Activated naive CD8-positive, alpha-beta T cell treated with anti-CD3 and anti-CD28 coated beads, Interleukin-2, amount 50 U/mL, for 24 hours (primary cell): ENCODE measurements around the gene CDIP1.

Source experiments
- ATAC-seq: fragments of 150-1000 bp; cut with Tn5 transposase; one replicate; pipeline ENCODE4 v1.10.0; 2021
- DNase-seq: peaks from one replicate; pipeline ENCODE4 v3.0.0; 2021
- H3K27ac Mint-ChIP-seq: one replicate; pipeline ENCODE4 v1.8.0; 2021; ENCODE audit warnings: mild to moderate bottlenecking, mixed read lengths
- H3K27me3 Mint-ChIP-seq: one replicate; pipeline ENCODE4 v1.8.0; 2021; ENCODE audit warnings: mixed read lengths
- H3K36me3 Mint-ChIP-seq: one replicate; pipeline ENCODE4 v1.8.0; 2021; ENCODE audit warnings: low read depth, mixed read lengths
- H3K4me1 Mint-ChIP-seq: one replicate; pipeline ENCODE4 v1.8.0; 2021; ENCODE audit warnings: mixed read lengths
- H3K4me3 Mint-ChIP-seq: one replicate; pipeline ENCODE4 v1.8.0; 2021; ENCODE audit warnings: mild to moderate bottlenecking, moderate library complexity, mixed read lengths
- H3K9me3 Mint-ChIP-seq: one replicate; pipeline ENCODE4 v1.8.0; 2021; ENCODE audit warnings: mixed read lengths

CDIP1 gene

GRCh38 chr16:4557973-4558372 is 19.4 kb upstream of the CDIP1 start:
- no peak for DNase-seq
- H3K4me1 Mint-ChIP-seq = no peaks in the 10 kb centered on the region
- H3K27ac Mint-ChIP-seq = no peak overlapping the region
- no peak for ATAC-seq
- no peaks in the 10 kb centered on the region for H3K36me3 Mint-ChIP-seq
- peaks cover 2% of the 10 kb centered on the region for H3K27me3 Mint-ChIP-seq
- H3K9me3 Mint-ChIP-seq = no peaks in the 10 kb centered on the region
- no peak overlapping the region for H3K4me3 Mint-ChIP-seq

GRCh38 chr16:4556580-4556979 is 18.0 kb upstream of the CDIP1 start:
- no peak for ATAC-seq
- Mint-ChIP-seq H3K36me3 (no peaks in the 10 kb centered on the region), H3K27ac (no peak overlapping the region), H3K4me3 (no peak overlapping the region), H3K4me1 (no peaks in the 10 kb centered on the region), H3K9me3 (no peaks in the 10 kb centered on the region), H3K27me3 (peaks cover 2% of the 10 kb centered on the region)
- DNase-seq = no peak

GRCh38 chr16:4556112-4556511 is 17.5 kb upstream of the CDIP1 start, which contains the start of gene C16orf96:
Gene C16orf96 (plus strand): TSS chr16:4556340. CDS start chr16:4556490, 150 bp downstream.
- H3K36me3 Mint-ChIP-seq = no peaks in the 10 kb centered on the region
- no peaks in the 10 kb centered on the region for H3K4me1 Mint-ChIP-seq
- no peak within 1 kb of the TSS for H3K4me3 Mint-ChIP-seq
- DNase-seq = no peak
- peaks cover 2% of the 10 kb centered on the region for H3K27me3 Mint-ChIP-seq
- no peak for ATAC-seq
- no peak within 1 kb of the TSS for H3K27ac Mint-ChIP-seq
- no peaks in the 10 kb centered on the region for H3K9me3 Mint-ChIP-seq

- no peaks in the 10 kb centered on the region for H3K27me3 Mint-ChIP-seq
- H3K4me3 Mint-ChIP-seq = no peak overlapping the region
- peaks cover 4% of the 10 kb centered on the region for H3K4me1 Mint-ChIP-seq
- H3K9me3 Mint-ChIP-seq = no peaks in the 10 kb centered on the region
- H3K36me3 Mint-ChIP-seq = no peaks in the 10 kb centered on the region
- DNase-seq (no peak), ATAC-seq (no peak)
- H3K27ac Mint-ChIP-seq = no peak overlapping the region
Measured at GRCh38 chr16:4552541-4552940, 14.0 kb upstream of the CDIP1 start.

GRCh38 chr16:4550591-4550990 is 12.0 kb upstream of the CDIP1 start:
- no peaks in the 10 kb centered on the region for H3K27me3 Mint-ChIP-seq
- no peaks in the 10 kb centered on the region for H3K9me3 Mint-ChIP-seq
- peaks cover 4% of the 10 kb centered on the region for H3K4me1 Mint-ChIP-seq
- H3K27ac Mint-ChIP-seq = no peak overlapping the region
- H3K4me3 Mint-ChIP-seq = no peak overlapping the region
- ATAC-seq (no peak), DNase-seq (no peak)
- no peaks in the 10 kb centered on the region for H3K36me3 Mint-ChIP-seq

- no peaks in the 10 kb centered on the region for H3K9me3 Mint-ChIP-seq
- H3K4me1 Mint-ChIP-seq = peaks cover 4% of the 10 kb centered on the region
- DNase-seq = no peak
- no peak for ATAC-seq
- H3K27ac Mint-ChIP-seq = no peak overlapping the region
- H3K27me3 Mint-ChIP-seq = no peaks in the 10 kb centered on the region
- H3K36me3 Mint-ChIP-seq = no peaks in the 10 kb centered on the region
- H3K4me3 Mint-ChIP-seq = no peak overlapping the region
Measured at GRCh38 chr16:4548124-4548523, 9.6 kb upstream of the CDIP1 start.

- Mint-ChIP-seq H3K36me3 (peaks cover 8% of the 10 kb centered on the region), H3K27ac (no peak overlapping the region), H3K4me1 (peaks cover 4% of the 10 kb centered on the region), H3K27me3 (no peaks in the 10 kb centered on the region), H3K9me3 (peaks cover 7% of the 10 kb centered on the region), H3K4me3 (no peak overlapping the region)
- ATAC-seq (no peak), DNase-seq (no peak)
Measured at GRCh38 chr16:4544473-4544872, 5.9 kb upstream of the CDIP1 start.

- DNase-seq (no peak), ATAC-seq (no peak)
- Mint-ChIP-seq H3K4me3 (no peak overlapping the region), H3K27me3 (no peaks in the 10 kb centered on the region), H3K36me3 (peaks cover 18% of the 10 kb centered on the region), H3K27ac (no peak overlapping the region), H3K4me1 (peaks cover 36% of the 10 kb centered on the region), H3K9me3 (peaks cover 7% of the 10 kb centered on the region)
Measured at GRCh38 chr16:4539716-4540284, 1.2 kb upstream of the CDIP1 start.

- Mint-ChIP-seq H3K4me1 (peaks cover 46% of the 10 kb centered on the region), H3K27me3 (no peaks in the 10 kb centered on the region), H3K27ac (peak overlapping the region; percentile 50), H3K36me3 (peaks cover 28% of the 10 kb centered on the region), H3K4me3 (peak overlapping the region; percentile 71), H3K9me3 (peaks cover 7% of the 10 kb centered on the region)
- ATAC-seq (peak; percentile 25), DNase-seq (peak; percentile 11)
Measured at GRCh38 chr16:4537376-4538343, 913 bp downstream of the CDIP1 start.

GRCh38 chr16:4536391-4537106 is 2.0 kb downstream of the CDIP1 start:
- H3K27me3 Mint-ChIP-seq = no peaks in the 10 kb centered on the region
- ATAC-seq = no peak
- peak overlapping the region; percentile 71 for H3K4me3 Mint-ChIP-seq
- DNase-seq = no peak
- peaks cover 31% of the 10 kb centered on the region for H3K36me3 Mint-ChIP-seq
- peak overlapping the region; percentile 92 for H3K27ac Mint-ChIP-seq
- peaks cover 50% of the 10 kb centered on the region for H3K4me1 Mint-ChIP-seq
- H3K9me3 Mint-ChIP-seq = peaks cover 7% of the 10 kb centered on the region

- H3K9me3 Mint-ChIP-seq = peaks cover 7% of the 10 kb centered on the region
- H3K27ac Mint-ChIP-seq = peak overlapping the region; percentile 92
- peaks cover 53% of the 10 kb centered on the region for H3K4me1 Mint-ChIP-seq
- DNase-seq = peak; percentile 55
- ATAC-seq = peak; percentile 83
- no peaks in the 10 kb centered on the region for H3K27me3 Mint-ChIP-seq
- H3K36me3 Mint-ChIP-seq = peaks cover 31% of the 10 kb centered on the region
- peak overlapping the region; percentile 59 for H3K4me3 Mint-ChIP-seq
Measured at GRCh38 chr16:4535627-4536108, 2.9 kb downstream of the CDIP1 start.

GRCh38 chr16:4534151-4534790 is 4.3 kb downstream of the CDIP1 start:
- Mint-ChIP-seq H3K4me3 (no peak overlapping the region), H3K36me3 (peaks cover 25% of the 10 kb centered on the region), H3K4me1 (peaks cover 67% of the 10 kb centered on the region), H3K27me3 (no peaks in the 10 kb centered on the region), H3K9me3 (no peaks in the 10 kb centered on the region), H3K27ac (no peak overlapping the region)
- DNase-seq (no peak), ATAC-seq (no peak)

GRCh38 chr16:4533490-4533889 is 5.1 kb downstream of the CDIP1 start:
- H3K4me3 Mint-ChIP-seq = no peak overlapping the region
- H3K27me3 Mint-ChIP-seq = no peaks in the 10 kb centered on the region
- no peaks in the 10 kb centered on the region for H3K9me3 Mint-ChIP-seq
- H3K27ac Mint-ChIP-seq = no peak overlapping the region
- peaks cover 66% of the 10 kb centered on the region for H3K4me1 Mint-ChIP-seq
- peaks cover 21% of the 10 kb centered on the region for H3K36me3 Mint-ChIP-seq
- no peak for DNase-seq
- no peak for ATAC-seq

GRCh38 chr16:4532238-4532637 is 6.3 kb downstream of the CDIP1 start:
- Mint-ChIP-seq H3K4me1 (peaks cover 74% of the 10 kb centered on the region), H3K4me3 (no peak overlapping the region), H3K27me3 (no peaks in the 10 kb centered on the region), H3K27ac (no peak overlapping the region), H3K9me3 (no peaks in the 10 kb centered on the region), H3K36me3 (peaks cover 21% of the 10 kb centered on the region)
- ATAC-seq (no peak), DNase-seq (no peak)
